Activated T-cell treated with anti-CD3 and anti-CD28 coated beads for 1 hour (primary cell): Measurements from ENCODE around the gene EIF2B1.
A peak's percentile ranks its signal among the peaks of the same experiment; 100 is the strongest.
"Not testable (repeated sequence)": the region's sequence is repeated elsewhere in the genome, so short reads cannot be mapped to it uniquely, and the experiment has no call there.

ENCODE experiments used
- DNase-seq: peaks from one replicate; pipeline ENCODE4 v3.0.0-alpha.2; 2020; ENCODE audit warnings: low read depth

The EIF2B1 gene

GRCh38 chr12:123617580-123617979 lies 15.9 kb downstream of the EIF2B1 start:
- DNase-seq: no peak

GRCh38 chr12:123617144-123617543 lies 16.3 kb downstream of the EIF2B1 start:
- DNase-seq: no peak

GRCh38 chr12:123614531-123614930 lies 19.0 kb downstream of the EIF2B1 start:
- DNase-seq: no peak

- no peak for DNase-seq
Observed at GRCh38 chr12:123614110-123614509, 19.4 kb downstream of the EIF2B1 start.

GRCh38 chr12:123608182-123608581 lies 25.3 kb downstream of the EIF2B1 start:
- no peak for DNase-seq

- no peak for DNase-seq
Observed at GRCh38 chr12:123607756-123608155, 25.7 kb downstream of the EIF2B1 start.

- not testable (repeated sequence) for DNase-seq
Observed at GRCh38 chr12:123603495-123603894, 30.0 kb downstream of the EIF2B1 start.

GRCh38 chr12:123602651-123603195 lies 30.8 kb downstream of the EIF2B1 start:
- no peak for DNase-seq

GRCh38 chr12:123601602-123602489 lies 31.6 kb downstream of the EIF2B1 start, which contains the start of gene DDX55:
DDX55 (plus strand) TSS chr12:123602099; CDS start chr12:123602149, 50 bp downstream.
- peak; percentile 71 for DNase-seq

GRCh38 chr12:123599721-123600120 lies 33.8 kb downstream of the EIF2B1 start:
- no peak for DNase-seq

- no peak for DNase-seq
Observed at GRCh38 chr12:123599310-123599709, 34.2 kb downstream of the EIF2B1 start.

GRCh38 chr12:123598522-123598921 lies 35.0 kb downstream of the EIF2B1 start:
- DNase-seq: no peak

GRCh38 chr12:123597100-123597499 lies 36.4 kb downstream of the EIF2B1 start:
- no peak for DNase-seq

GRCh38 chr12:123595729-123596128 lies 37.8 kb downstream of the EIF2B1 start:
- no peak for DNase-seq

GRCh38 chr12:123591702-123592481 lies 41.6 kb downstream of the EIF2B1 start:
- DNase-seq: no peak

GRCh38 chr12:123580772-123581171 lies 52.7 kb downstream of the EIF2B1 start:
- DNase-seq: no peak

- DNase-seq: not testable (repeated sequence)
Observed at GRCh38 chr12:123578829-123579228, 54.7 kb downstream of the EIF2B1 start.

GRCh38 chr12:123578243-123578642 lies 55.2 kb downstream of the EIF2B1 start:
- DNase-seq: no peak

GRCh38 chr12:123576611-123577010 lies 56.9 kb downstream of the EIF2B1 start:
- DNase-seq: no peak

GRCh38 chr12:123573870-123574269 lies 59.6 kb downstream of the EIF2B1 start:
- DNase-seq: no peak

- DNase-seq: no peak
Observed at GRCh38 chr12:123572391-123572790, 61.1 kb downstream of the EIF2B1 start.

GRCh38 chr12:123571343-123571813 lies 62.1 kb downstream of the EIF2B1 start:
- DNase-seq: no peak
